B cell (primary cell): Measurements from ENCODE around the gene TBC1D2B. TPM values are rescaled to one million over a fixed set of nuclear protein-coding genes. Genes with fewer than 3 reads are reported as not detected.
A peak's percentile ranks its signal among the peaks of the same experiment; 100 is the strongest.

ENCODE experiments used
- ATAC-seq: fragments of 200-7000 bp; cut with Tn5 transposase; one replicate; pipeline ENCODE4 v1.10.0; 2021; ENCODE audit warnings: low read depth, mild to moderate bottlenecking, moderate number of reproducible peaks, moderate library complexity
- CTCF ChIA-PET: fragments of 350-600 bp; sonication (Branson Sonifier 250); formaldehyde crosslinking; loops from one replicate; lab custom pipeline; 2021; ENCODE audit warnings: antibody characterized with exemption, inconsistent platforms; lab: Charles Lee
- POLR2A ChIA-PET: fragments of 350-600 bp; sonication (Branson Sonifier 250); formaldehyde crosslinking; loops from one replicate; lab custom pipeline; 2021; ENCODE audit warnings: antibody characterized with exemption; lab: Charles Lee
- DNase-seq: peaks from one replicate; pipeline ENCODE4 v3.0.0; 2013
- H2AFZ ChIP-seq: 2 replicates; pipeline ENCODE4 v1.6.1; 2012; ENCODE audit warnings: mild to moderate bottlenecking, low read depth, low read length; ENCODE audit not compliant: insufficient read depth, poor library complexity, severe bottlenecking
- H3K27ac ChIP-seq, 2 donors: 1 replicate in 1 of 2; 2 replicates in 1 of 2; pipeline ENCODE4 v1.5.1; 2012 to 2013; ENCODE audit warnings: low read length in 2 of 2, mild to moderate bottlenecking in 2 of 2, moderate library complexity in 1 of 2
- H3K27me3 ChIP-seq, 4 experiments: fragments of 200-600 bp in 1 of 4; sonication (generic) in 1 of 4; replicated peaks in 1 of 4; 1 replicate in 2 of 4; 2 replicates in 2 of 4; pipeline versions ENCODE4 v1.6.1 to v1.7.0; 2013 to 2016; ENCODE audit warnings: low read length in 3 of 4, mild to moderate bottlenecking in 2 of 4, mixed read lengths in 1 of 4, moderate library complexity in 1 of 4; ENCODE audit not compliant: insufficient read depth in 4 of 4, control insufficient read depth in 3 of 4; ENCODE audit errors: control extremely low read depth in 1 of 4
- H3K36me3 ChIP-seq, 2 experiments: replicated peaks in 1 of 2; 1 replicate in 1 of 2; 2 replicates in 1 of 2; pipeline versions ENCODE4 v1.6.1 to v1.7.1; 2013; ENCODE audit warnings: low read length in 1 of 2; ENCODE audit not compliant: insufficient read depth in 2 of 2, control insufficient read depth in 1 of 2; ENCODE audit errors: control extremely low read depth in 1 of 2, extremely low read depth in 1 of 2
- H3K4me1 ChIP-seq, 2 donors: fragments of 200-600 bp in 1 of 2; sonication (generic) in 1 of 2; 1 replicate in 1 of 2; 2 replicates in 1 of 2; pipeline versions ENCODE4 v1.5.1 to v1.6.1; 2013 to 2017; ENCODE audit warnings: low read length in 2 of 2; ENCODE audit not compliant: control insufficient read depth in 2 of 2, insufficient read depth in 2 of 2
- H3K4me2 ChIP-seq: replicated peaks from 2 replicates; pipeline ENCODE3; 2012; ENCODE audit warnings: mild to moderate bottlenecking, low read depth, low read length; ENCODE audit not compliant: poor library complexity, severe bottlenecking
- H3K4me3 ChIP-seq, 5 experiments: fragments of 200-600 bp in 1 of 5; sonication (generic) in 1 of 5; 1 replicate in 3 of 5; 2 replicates in 2 of 5; pipeline versions ENCODE4 v1.5.1 to v1.7.0; 2011 to 2016; ENCODE audit warnings: low read length in 4 of 5, mild to moderate bottlenecking in 4 of 5, low read depth in 2 of 5, control low read depth in 1 of 5, moderate library complexity in 1 of 5; ENCODE audit not compliant: insufficient read depth in 1 of 5; ENCODE audit errors: control extremely low read depth in 1 of 5, extremely low read depth in 1 of 5
- H3K79me2 ChIP-seq: fragments of 200-600 bp; sonication (generic); one replicate; pipeline ENCODE4 v1.6.0; 2016; ENCODE audit warnings: low read length; ENCODE audit not compliant: control insufficient read depth, insufficient read depth
- H3K9ac ChIP-seq: fragments of 200-600 bp; sonication (generic); 2 replicates; pipeline ENCODE4 v1.6.1; 2017; ENCODE audit warnings: mild to moderate bottlenecking, low read length, moderate library complexity
- H3K9me3 ChIP-seq, 3 donors: one replicate each; pipeline versions ENCODE4 v1.6.1 to v1.7.1; 2013; ENCODE audit warnings: low read length in 2 of 3; ENCODE audit not compliant: control insufficient read depth in 2 of 3, insufficient read depth in 1 of 3; ENCODE audit errors: control extremely low read depth in 1 of 3
- H4K20me1 ChIP-seq: 2 replicates; pipeline ENCODE4 v1.6.0; 2012; ENCODE audit warnings: mild to moderate bottlenecking, low read length; ENCODE audit not compliant: insufficient read depth, control insufficient read depth, poor library complexity, severe bottlenecking
- H3K27ac Mint-ChIP-seq: one replicate; pipeline ENCODE4 v1.8.0; 2021; ENCODE audit warnings: mixed read lengths
- H3K27me3 Mint-ChIP-seq: one replicate; pipeline ENCODE4 v1.8.0; 2021; ENCODE audit warnings: mixed read lengths
- H3K4me1 Mint-ChIP-seq: one replicate; pipeline ENCODE4 v1.8.0; 2021; ENCODE audit warnings: mixed read lengths
- H3K4me3 Mint-ChIP-seq: one replicate; pipeline ENCODE4 v1.8.0; 2021; ENCODE audit warnings: mixed read lengths
- H3K9me3 Mint-ChIP-seq: one replicate; pipeline ENCODE4 v1.8.0; 2022; ENCODE audit warnings: mixed read lengths; ENCODE audit not compliant: insufficient read depth
- EZH2 ChIP-seq: IDR thresholded peaks from 2 replicates; pipeline ENCODE4 v1.6.1; 2012; ENCODE audit warnings: borderline replicate concordance, low read depth, mild to moderate bottlenecking, moderate library complexity, low read length; ENCODE audit not compliant: insufficient read depth, poor library complexity, severe bottlenecking
- WGBS: methylation state at CpG from one replicate; pipeline ENCODE4 v1.1.5; 2013; ENCODE audit warnings: missing lambda C conversion rate; ENCODE audit not compliant: insufficient coverage; 5-methylcytosine and 5-hydroxymethylcytosine counted together
- intact Hi-C: fragments of 100-400 bp; cut with micrococcal nuclease; formaldehyde crosslinking; loops from one replicate; pipeline ENCODE4 v1.10.0; 2022
- polyA plus RNA-seq: library from polyadenylated mRNA; depleted of rRNA; stranded (reverse); fragments of >200 nt; gene quantifications from 2 replicates; pipeline ENCODE4 v1.2.3, GENCODE V29; 2012
- total RNA-seq, 2 donors: library from RNA; stranded (reverse); fragments of 120-200 nt in 1 of 2; gene quantifications; 1 replicate in 1 of 2; 2 replicates in 1 of 2; pipeline versions ENCODE4 v1.2.3 to v1.2.4, GENCODE V29; 2013 to 2022
- TF ChIP-seq, protein P1 (sequence below): fragments of 200-600 bp; IDR thresholded peaks from one replicate; pipeline ENCODE4 v1.8.0; 2022; ENCODE audit warnings: antibody characterized with exemption, mild to moderate bottlenecking

The TBC1D2B gene
- total and polyA plus RNA-seq, 2 donors (not counting 1 experiment from before 2014, with no cell fraction given) = 8.5 to 26.1 TPM

- Histone ChIP-seq H3K9me3 (no peaks in the 10 kb centered on the region), H3K36me3 (no peaks in the 10 kb centered on the region), H3K4me1 (peaks cover 56 to 58% of the 10 kb centered on the region in 2 donors), H3K27ac (peak overlapping the region; percentile 54 to 79), H2AFZ (no peak overlapping the region), H3K27me3 (no peaks in the 10 kb centered on the region), H3K79me2 (peaks cover 74% of the 10 kb centered on the region), H4K20me1 (no peaks in the 10 kb centered on the region), H3K9ac (peak overlapping the region; percentile 7), H3K4me3 (peak overlapping the region in 1 of 5 experiments; percentile 26), H3K4me2 (peak overlapping the region; percentile 54)
- POLR2A ChIA-PET = interaction anchor here (0.6 to 1.2 kb wide), 4 partner anchors 12 to 62 kb away, joined by 3 to 12 read pairs (median 6); no protein-coding TSS in a partner anchor
- H3K27ac Mint-ChIP-seq = peak overlapping the region; percentile 86
- H3K27me3 Mint-ChIP-seq = no peaks in the 10 kb centered on the region
- H3K4me3 Mint-ChIP-seq = peak overlapping the region; percentile 42
- ATAC-seq (peak; percentile 77), DNase-seq (peak; percentile 64)
- H3K4me1 Mint-ChIP-seq = peaks cover 66% of the 10 kb centered on the region
- CTCF ChIA-PET = interaction anchor here (0.6 to 5.0 kb wide), 6 partner anchors 12 to 752 kb away, joined by 3 to 19 read pairs (median 4); partner anchors contain the start of gene CIB2
- H3K9me3 Mint-ChIP-seq = no peaks in the 10 kb centered on the region
- no peak for TF ChIP-seq EZH2
- TF ChIP-seq, protein P1, sequence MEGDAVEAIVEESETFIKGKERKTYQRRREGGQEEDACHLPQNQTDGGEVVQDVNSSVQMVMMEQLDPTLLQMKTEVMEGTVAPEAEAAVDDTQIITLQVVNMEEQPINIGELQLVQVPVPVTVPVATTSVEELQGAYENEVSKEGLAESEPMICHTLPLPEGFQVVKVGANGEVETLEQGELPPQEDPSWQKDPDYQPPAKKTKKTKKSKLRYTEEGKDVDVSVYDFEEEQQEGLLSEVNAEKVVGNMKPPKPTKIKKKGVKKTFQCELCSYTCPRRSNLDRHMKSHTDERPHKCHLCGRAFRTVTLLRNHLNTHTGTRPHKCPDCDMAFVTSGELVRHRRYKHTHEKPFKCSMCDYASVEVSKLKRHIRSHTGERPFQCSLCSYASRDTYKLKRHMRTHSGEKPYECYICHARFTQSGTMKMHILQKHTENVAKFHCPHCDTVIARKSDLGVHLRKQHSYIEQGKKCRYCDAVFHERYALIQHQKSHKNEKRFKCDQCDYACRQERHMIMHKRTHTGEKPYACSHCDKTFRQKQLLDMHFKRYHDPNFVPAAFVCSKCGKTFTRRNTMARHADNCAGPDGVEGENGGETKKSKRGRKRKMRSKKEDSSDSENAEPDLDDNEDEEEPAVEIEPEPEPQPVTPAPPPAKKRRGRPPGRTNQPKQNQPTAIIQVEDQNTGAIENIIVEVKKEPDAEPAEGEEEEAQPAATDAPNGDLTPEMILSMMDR = no peak
- intact Hi-C loops = loop anchor here (2.0 to 5.0 kb wide), 2 partner anchors 20 to 64 kb away; partner anchors contain the start of gene TBC1D2B
- 0% methylated on average over 1 of the region's 2 CpGs for WGBS
Measured at GRCh38 chr15:78056714-78057269, 20.7 kb downstream of the TBC1D2B start.
